ENCODE data around the gene PPDPF. TPM values are rescaled to one million over a fixed set of nuclear protein-coding genes. Genes with fewer than 3 reads are reported as not detected.
A peak's percentile ranks its signal among the peaks of the same experiment; 100 is the strongest.

PPDPF gene
- total and polyA plus RNA-seq, 4 donors: 36.9 to 545 (median 474) TPM

DNA sequence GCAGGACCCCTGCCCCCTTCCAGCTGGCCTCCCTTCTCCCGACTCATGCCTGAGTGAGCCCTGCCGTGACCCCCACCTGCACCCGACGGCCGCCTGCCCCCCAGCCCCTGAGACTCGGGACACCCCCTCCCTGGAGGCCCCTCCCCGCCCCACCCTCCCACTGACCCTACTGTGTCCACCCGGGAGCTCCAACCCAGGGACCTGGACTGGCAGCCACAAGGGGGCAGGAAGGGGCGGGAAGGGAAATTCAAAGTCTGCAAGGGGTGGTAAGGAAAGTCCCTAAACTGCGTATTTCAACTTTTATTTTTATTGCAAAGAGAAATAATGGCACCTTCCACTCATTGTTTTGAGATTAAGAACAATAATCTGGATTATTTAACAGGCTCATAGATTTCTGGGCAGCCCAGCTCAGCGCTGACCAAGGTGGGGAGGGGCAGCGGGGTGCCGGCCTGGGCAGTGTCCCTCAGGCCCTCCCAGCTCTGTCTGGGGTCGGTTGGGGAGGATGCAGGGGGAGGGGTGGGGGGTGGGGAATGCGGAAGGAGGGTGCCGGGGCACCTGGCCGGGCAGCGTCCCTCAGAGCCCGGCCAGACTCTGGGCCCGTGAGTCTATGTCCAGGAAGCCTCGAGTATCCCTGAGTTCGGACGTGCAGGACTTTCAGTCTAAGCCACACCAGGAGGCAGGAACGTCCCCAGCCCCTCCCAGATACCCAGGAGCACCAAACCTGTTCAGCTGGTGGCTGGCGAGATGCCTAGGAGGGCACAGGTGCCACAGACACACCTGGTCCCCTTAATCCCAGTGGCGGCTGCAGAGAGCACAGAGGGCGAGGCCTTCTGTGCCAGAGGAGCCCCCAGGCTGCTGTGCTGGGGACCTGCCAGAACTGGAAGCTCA lies 17.9 kb downstream of the PPDPF start:
- Histone ChIP-seq H3K27me3 (ENCODE audit: control insufficient read depth in 3 of 3, insufficient read depth in 3 of 3, low read length in 2 of 3) (peaks cover 0 to 3% (median 2%) of the 10 kb centered on the region in 3 donors), H3K9ac (ENCODE audit: insufficient read depth in 1 of 2, low read length in 2 of 2) (no peak overlapping the region), H3K27ac (ENCODE audit: low read depth in 1 of 2, low read length in 1 of 2) (peak overlapping the region in 1 of 2 donors; percentile 38), H3K9me3 (ENCODE audit: control insufficient read depth in 4 of 4, insufficient read depth in 3 of 4, low read length in 3 of 4) (no peaks in the 10 kb centered on the region), H3K36me3 (ENCODE audit: control insufficient read depth in 4 of 4, insufficient read depth in 4 of 4, low read length in 4 of 4) (no peaks in the 10 kb centered on the region), H3K4me3 (no peak overlapping the region), H3K4me1 (ENCODE audit: control insufficient read depth in 5 of 5, insufficient read depth in 5 of 5, low read length in 5 of 5) (peaks cover 0 to 9% (median 0%) of the 10 kb centered on the region in 5 donors)
- ATAC-seq (ENCODE audit: insufficient read depth, low FRiP score) (no peak), DNase-seq (peak in 2 of 3 donors; percentile 31 to 63)
- WGBS, 2 donors: 33 to 48% methylated on average over 23 to 27 of the region's 27 CpGs
- TF ChIP-seq CTCF (IDR thresholded peaks at IDR 0.05; ENCODE audit: control extremely low read depth, extremely low read depth): no peak

DNA sequence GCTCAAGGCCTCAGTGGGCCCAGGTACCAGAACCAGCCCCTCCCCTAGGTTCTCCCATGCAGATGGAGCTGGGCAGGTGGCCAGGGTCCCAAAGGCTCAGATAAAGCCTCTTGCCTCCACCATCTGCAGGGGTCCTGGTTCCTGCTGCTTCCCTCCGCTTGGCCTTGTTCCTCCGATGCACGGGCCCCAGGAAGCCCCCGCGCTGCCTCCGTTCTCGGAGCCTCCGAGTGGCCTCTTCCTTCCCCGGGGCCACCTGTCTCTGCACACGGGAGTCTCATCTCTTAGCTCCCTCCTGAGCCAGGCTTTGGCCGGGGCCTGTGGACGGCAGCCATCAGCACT lies 18.5 kb downstream of the PPDPF start:
- 61 to 76% methylated on average over 12 of the region's 12 CpGs for WGBS, 2 donors
- ATAC-seq (ENCODE audit: insufficient read depth, low FRiP score) (no peak), DNase-seq (no peak)
- no peak for TF ChIP-seq CTCF (IDR thresholded peaks at IDR 0.05; ENCODE audit: control extremely low read depth, extremely low read depth)
- Histone ChIP-seq H3K27me3 (ENCODE audit: control insufficient read depth in 3 of 3, insufficient read depth in 3 of 3, low read length in 2 of 3) (peaks cover 0 to 3% (median 2%) of the 10 kb centered on the region in 3 donors), H3K27ac (ENCODE audit: low read depth in 1 of 2, low read length in 1 of 2) (peak overlapping the region in 1 of 2 donors; percentile 38), H3K36me3 (ENCODE audit: control insufficient read depth in 4 of 4, insufficient read depth in 4 of 4, low read length in 4 of 4) (no peaks in the 10 kb centered on the region), H3K4me1 (ENCODE audit: control insufficient read depth in 5 of 5, insufficient read depth in 5 of 5, low read length in 5 of 5) (peaks cover 0 to 9% (median 0%) of the 10 kb centered on the region in 5 donors), H3K4me3 (no peak overlapping the region), H3K9ac (ENCODE audit: insufficient read depth in 1 of 2, low read length in 2 of 2) (no peak overlapping the region), H3K9me3 (ENCODE audit: control insufficient read depth in 4 of 4, insufficient read depth in 3 of 4, low read length in 3 of 4) (no peaks in the 10 kb centered on the region)

- H3K9me3 ChIP-seq (ENCODE audit: control insufficient read depth in 4 of 4, insufficient read depth in 3 of 4, low read length in 3 of 4): no peaks in the 10 kb centered on the region
- no peak for ATAC-seq (ENCODE audit: insufficient read depth, low FRiP score)
- H3K9ac ChIP-seq (ENCODE audit: insufficient read depth in 1 of 2, low read length in 2 of 2): no peak overlapping the region
- no peak overlapping the region for H3K27ac ChIP-seq (ENCODE audit: low read depth in 1 of 2, low read length in 1 of 2)
- 91% methylated on average over 29 of the region's 29 CpGs for WGBS, 2 donors
- no peaks in the 10 kb centered on the region for H3K36me3 ChIP-seq (ENCODE audit: control insufficient read depth in 4 of 4, insufficient read depth in 4 of 4, low read length in 4 of 4)
- H3K4me1 ChIP-seq (ENCODE audit: control insufficient read depth in 5 of 5, insufficient read depth in 5 of 5, low read length in 5 of 5): peaks cover 0 to 6% (median 0%) of the 10 kb centered on the region in 5 donors
- H3K4me3 ChIP-seq: peak overlapping the region; percentile 5
- TF ChIP-seq CTCF (IDR thresholded peaks at IDR 0.05; ENCODE audit: control extremely low read depth, extremely low read depth): no peak
- DNase-seq: no peak
- peaks cover 0 to 3% (median 2%) of the 10 kb centered on the region in 3 donors for H3K27me3 ChIP-seq (ENCODE audit: control insufficient read depth in 3 of 3, insufficient read depth in 3 of 3, low read length in 2 of 3)
Observed at GRCh38 chr20:63539441-63540370, 19.1 kb downstream of the PPDPF start.

Data from lung (tissue), 12 donors.